WTC11 (cell line): Measurements from ENCODE around the gene ADAT3. TPM values are rescaled to one million over a fixed set of nuclear protein-coding genes. Genes with fewer than 3 reads are reported as not detected.

ENCODE experiments used
- ATAC-seq: fragments of 200-7000 bp; cut with Tn5 transposase; 2 replicates; pipeline ENCODE4 v1.10.0; 2021; ENCODE audit warnings: mild to moderate bottlenecking, moderate library complexity
- CTCF ChIA-PET: fragments of 300-600 bp; sonication (Branson Sonifier 250); formaldehyde crosslinking; loops from one replicate; lab custom pipeline; 2021; ENCODE audit warnings: antibody characterized with exemption; lab: Charles Lee
- POLR2A ChIA-PET: fragments of 350-600 bp; sonication (Branson Sonifier 250); formaldehyde crosslinking; loops from one replicate; lab custom pipeline; 2021; ENCODE audit warnings: antibody characterized with exemption; lab: Charles Lee
- DNase-seq: peaks from one replicate; pipeline ENCODE4 v3.0.0; 2021; ENCODE audit warnings: low spot score
- H3K27ac Mint-ChIP-seq: 2 replicates; pipeline ENCODE4 v1.8.0; 2021; ENCODE audit warnings: mixed read lengths
- H3K27me3 Mint-ChIP-seq: 2 replicates; pipeline ENCODE4 v1.8.0; 2021; ENCODE audit warnings: low read depth, mild to moderate bottlenecking, moderate library complexity, mixed read lengths
- H3K36me3 Mint-ChIP-seq: 2 replicates; pipeline ENCODE4 v1.8.0; 2021; ENCODE audit warnings: mixed read lengths
- H3K4me1 Mint-ChIP-seq: 2 replicates; pipeline ENCODE4 v1.8.0; 2022; ENCODE audit warnings: mixed read lengths
- H3K4me3 Mint-ChIP-seq: 2 replicates; pipeline ENCODE4 v1.8.0; 2021; ENCODE audit warnings: mild to moderate bottlenecking, moderate library complexity, mixed read lengths
- H3K9me3 Mint-ChIP-seq: 2 replicates; pipeline ENCODE4 v1.8.0; 2021; ENCODE audit warnings: mixed read lengths
- ATF1 ChIP-seq: sonication (generic); formaldehyde crosslinking; IDR thresholded peaks from 2 replicates; pipeline ENCODE4 v1.8.1; 2023; ENCODE audit warnings: mild to moderate bottlenecking, moderate library complexity, missing genetic modification reagents
- CREM ChIP-seq: sonication (generic); formaldehyde crosslinking; IDR thresholded peaks from 2 replicates; pipeline ENCODE4 v1.8.1; 2022; ENCODE audit warnings: mild to moderate bottlenecking, missing genetic modification reagents, moderate library complexity
- E2F1 ChIP-seq: sonication (generic); formaldehyde crosslinking; IDR thresholded peaks from 2 replicates; pipeline ENCODE4 v1.8.0; 2022; ENCODE audit warnings: mild to moderate bottlenecking, missing genetic modification reagents
- E2F5 ChIP-seq: sonication (generic); formaldehyde crosslinking; IDR thresholded peaks from 2 replicates; pipeline ENCODE4 v1.8.1; 2022; ENCODE audit warnings: mild to moderate bottlenecking, moderate library complexity, missing genetic modification reagents
- ELF4 ChIP-seq: sonication (generic); formaldehyde crosslinking; IDR thresholded peaks from 2 replicates; pipeline ENCODE4 v1.8.1; 2022; ENCODE audit warnings: low read depth, mild to moderate bottlenecking, moderate library complexity, missing genetic modification reagents
- ESRRA ChIP-seq: sonication (generic); formaldehyde crosslinking; IDR thresholded peaks from 2 replicates; pipeline ENCODE4 v1.8.1; 2022; ENCODE audit warnings: mild to moderate bottlenecking, missing genetic modification reagents, borderline replicate concordance
- ETV6 ChIP-seq: sonication (generic); formaldehyde crosslinking; IDR thresholded peaks from 2 replicates; pipeline ENCODE4 v1.8.1; 2022; ENCODE audit warnings: mild to moderate bottlenecking, missing genetic modification reagents
- FOXK1 ChIP-seq: sonication (generic); formaldehyde crosslinking; IDR thresholded peaks from 2 replicates; pipeline ENCODE4 v1.8.0; 2022; ENCODE audit warnings: mild to moderate bottlenecking, moderate library complexity, missing genetic modification reagents
- GRHL2 ChIP-seq: fragments of 250-450 bp; sonication (Bioruptor Pico); IDR thresholded peaks from 2 replicates; pipeline ENCODE4 v1.8.0; 2022; ENCODE audit warnings: mild to moderate bottlenecking, moderate library complexity; ENCODE audit not compliant: insufficient replicate concordance, severe bottlenecking
- HMGA2 ChIP-seq: fragments of 250-450 bp; sonication (Bioruptor Pico); IDR thresholded peaks from 2 replicates; pipeline ENCODE4 v1.4.0; 2021; ENCODE audit warnings: mild to moderate bottlenecking, moderate library complexity
- HMGXB4 ChIP-seq: sonication (generic); formaldehyde crosslinking; IDR thresholded peaks from 2 replicates; pipeline ENCODE4 v1.8.1; 2023; ENCODE audit warnings: mild to moderate bottlenecking, moderate library complexity, missing genetic modification reagents
- JAZF1 ChIP-seq: fragments of 250-450 bp; sonication (Bioruptor Pico); IDR thresholded peaks from 2 replicates; pipeline ENCODE4 v1.9.0; 2021; ENCODE audit warnings: moderate library complexity, mild to moderate bottlenecking, inconsistent platforms
- KAT7 ChIP-seq: sonication (generic); formaldehyde crosslinking; IDR thresholded peaks from 2 replicates; pipeline ENCODE4 v1.8.1; 2023; ENCODE audit warnings: missing genetic modification reagents, mild to moderate bottlenecking, borderline replicate concordance
- MYBL2 ChIP-seq: sonication (generic); formaldehyde crosslinking; IDR thresholded peaks from 2 replicates; pipeline ENCODE4 v1.8.1; 2023; ENCODE audit warnings: mild to moderate bottlenecking, moderate library complexity, missing genetic modification reagents
- NFATC4 ChIP-seq: fragments of 250-450 bp; sonication (Bioruptor Pico); IDR thresholded peaks from 2 replicates; pipeline ENCODE4 v1.9.0; 2021; ENCODE audit warnings: mild to moderate bottlenecking
- NR1H2 ChIP-seq: sonication (generic); formaldehyde crosslinking; IDR thresholded peaks from 2 replicates; pipeline ENCODE4 v1.9.0; 2021; ENCODE audit warnings: mild to moderate bottlenecking, moderate library complexity, missing genetic modification reagents
- NR2C2 ChIP-seq: sonication (generic); formaldehyde crosslinking; IDR thresholded peaks from 2 replicates; pipeline ENCODE4 v1.8.0; 2022; ENCODE audit warnings: mild to moderate bottlenecking, missing genetic modification reagents
- RELA ChIP-seq: sonication (generic); formaldehyde crosslinking; IDR thresholded peaks from 2 replicates; pipeline ENCODE4 v1.8.1; 2022; ENCODE audit warnings: missing genetic modification reagents, mild to moderate bottlenecking, borderline replicate concordance
- RORB ChIP-seq: fragments of 250-450 bp; sonication (Bioruptor Pico); IDR thresholded peaks from 2 replicates; pipeline ENCODE4 v1.9.0; 2021; ENCODE audit warnings: mild to moderate bottlenecking
- TCF7 ChIP-seq: sonication (generic); formaldehyde crosslinking; IDR thresholded peaks from 2 replicates; pipeline ENCODE4 v1.8.0; 2022; ENCODE audit warnings: mild to moderate bottlenecking, low read depth, missing genetic modification reagents, moderate library complexity
- TP53 ChIP-seq: sonication (generic); formaldehyde crosslinking; IDR thresholded peaks from 2 replicates; pipeline ENCODE4 v1.8.1; 2023; ENCODE audit warnings: mild to moderate bottlenecking, missing genetic modification reagents
- USF2 ChIP-seq: sonication (generic); formaldehyde crosslinking; IDR thresholded peaks from 2 replicates; pipeline ENCODE4 v1.8.1; 2023; ENCODE audit warnings: mild to moderate bottlenecking, missing genetic modification reagents, moderate library complexity
- ZBTB21 ChIP-seq: sonication (generic); formaldehyde crosslinking; IDR thresholded peaks from 2 replicates; pipeline ENCODE4 v1.8.1; 2023; ENCODE audit warnings: mild to moderate bottlenecking, missing genetic modification reagents, borderline replicate concordance
- ZBTB43 ChIP-seq: sonication (generic); formaldehyde crosslinking; IDR thresholded peaks from 2 replicates; pipeline ENCODE4 v1.8.1; 2023; ENCODE audit warnings: mild to moderate bottlenecking, missing genetic modification reagents
- ZNF317 ChIP-seq: sonication (generic); formaldehyde crosslinking; IDR thresholded peaks from 2 replicates; pipeline ENCODE4 v1.8.1; 2023; ENCODE audit warnings: low read depth, mild to moderate bottlenecking, moderate library complexity, missing genetic modification reagents, borderline replicate concordance
- ZNF396 ChIP-seq: fragments of 250-450 bp; sonication (Bioruptor Pico); IDR thresholded peaks from 2 replicates; pipeline ENCODE4 v1.8.0; 2021; ENCODE audit warnings: mild to moderate bottlenecking, moderate library complexity, borderline replicate concordance
- total RNA-seq: library from RNA; stranded (reverse); gene quantifications from 3 replicates; pipeline ENCODE4 v1.2.3, GENCODE V29; 2021

ADAT3 gene
- total RNA-seq, 1 experiment from 2014 or later: 20.3 TPM

GRCh38 chr19:1932395-1932794 is 27.2 kb downstream of the ADAT3 start:
- Mint-ChIP-seq H3K36me3 (peaks cover 7% of the 10 kb centered on the region), H3K27ac (no peak overlapping the region), H3K27me3 (peaks cover 30% of the 10 kb centered on the region), H3K9me3 (peaks cover 12% of the 10 kb centered on the region), H3K4me1 (no peaks in the 10 kb centered on the region), H3K4me3 (no peak overlapping the region)
- TF ChIP-seq ZNF317 (CRISPR knock-in tag) (no peak), TCF7 (CRISPR knock-in tag) (no peak), E2F5 (CRISPR knock-in tag) (no peak), NR2C2 (no peak), ETV6 (CRISPR knock-in tag) (no peak), NR1H2 (CRISPR knock-in tag) (no peak), ELF4 (CRISPR knock-in tag) (no peak), USF2 (CRISPR knock-in tag) (no peak), KAT7 (CRISPR knock-in tag) (no peak)
- ChIA-PET POLR2A (no interaction called here), CTCF (interaction anchor here (0.6 kb wide), 2 partner anchors 38 to 94 kb away, joined by 3 read pairs; no protein-coding TSS in a partner anchor)
- no peak for ATAC-seq
- DNase-seq: no peak

GRCh38 chr19:1933244-1933643 is 28.0 kb downstream of the ADAT3 start:
- Mint-ChIP-seq H3K9me3 (peaks cover 12% of the 10 kb centered on the region), H3K36me3 (peaks cover 7% of the 10 kb centered on the region), H3K27me3 (peaks cover 23% of the 10 kb centered on the region), H3K4me1 (no peaks in the 10 kb centered on the region), H3K27ac (no peak overlapping the region), H3K4me3 (no peak overlapping the region)
- ChIA-PET CTCF (interaction anchor here (0.5 to 0.8 kb wide), 2 partner anchors 13 to 86 kb away, joined by 4 to 6 read pairs; no protein-coding TSS in a partner anchor), POLR2A (no interaction called here)
- DNase-seq: no peak
- TF ChIP-seq ZNF396 (no peak), GRHL2 (CRISPR knock-in tag) (no peak), TP53 (CRISPR knock-in tag) (no peak), HMGXB4 (CRISPR knock-in tag) (no peak)
- no peak for ATAC-seq

- peaks cover 23% of the 10 kb centered on the region for H3K27me3 Mint-ChIP-seq
- no peak overlapping the region for H3K27ac Mint-ChIP-seq
- DNase-seq (no peak), ATAC-seq (no peak)
- H3K4me1 Mint-ChIP-seq: no peaks in the 10 kb centered on the region
- ChIA-PET CTCF (interaction anchor here (0.5 to 0.8 kb wide), 2 partner anchors 12 to 85 kb away, joined by 4 to 6 read pairs; no protein-coding TSS in a partner anchor), POLR2A (no interaction called here)
- H3K9me3 Mint-ChIP-seq: peaks cover 12% of the 10 kb centered on the region
- H3K36me3 Mint-ChIP-seq: peaks cover 7% of the 10 kb centered on the region
- H3K4me3 Mint-ChIP-seq: no peak overlapping the region
- no peak for TF ChIP-seq CREM
- no peak for TF ChIP-seq ATF1 (CRISPR knock-in tag)
- no peak for TF ChIP-seq TP53 (CRISPR knock-in tag)
- no peak for TF ChIP-seq ZBTB43 (CRISPR knock-in tag)
- TF ChIP-seq RORB: no peak
- TF ChIP-seq E2F1: no peak
- TF ChIP-seq HMGA2 (CRISPR knock-in tag): no peak
- TF ChIP-seq RELA (CRISPR knock-in tag): no peak
- TF ChIP-seq ESRRA: no peak
- no peak for TF ChIP-seq ZBTB21
- TF ChIP-seq MYBL2: no peak
- no peak for TF ChIP-seq NFATC4 (CRISPR knock-in tag)
- TF ChIP-seq JAZF1 (CRISPR knock-in tag): no peak
- TF ChIP-seq FOXK1: no peak
Measured at GRCh38 chr19:1933942-1934341, 28.7 kb downstream of the ADAT3 start.
